HCT116 (cell line): Measurements from ENCODE around the gene HERPUD2. TPM values are rescaled to one million over a fixed set of nuclear protein-coding genes. Genes with fewer than 3 reads are reported as not detected.

Source experiments
- ATAC-seq: fragments of 200-7000 bp; cut with Tn5 transposase; 2 replicates; pipeline ENCODE4 v1.9.1; 2020; ENCODE audit warnings: mild to moderate bottlenecking, moderate library complexity
- BruUV-seq: library from RNA; stranded (reverse); fragments of 400-500 nt; replicated peaks from 2 replicates; lab custom pipeline; 2021; lab: Mats Ljungman, UMichigan
- CTCF ChIA-PET: fragments of 300-600 bp; sonication (Branson Sonifier 250); formaldehyde crosslinking; loops from one replicate; lab custom pipeline; 2021; ENCODE audit warnings: antibody characterized with exemption; lab: Charles Lee
- POLR2A ChIA-PET: fragments of 300-600, 350-600 bp; sonication (Branson Sonifier 250); formaldehyde crosslinking; loops from one replicate; lab custom pipeline; 2021; ENCODE audit warnings: antibody characterized with exemption; lab: Charles Lee
- RAD21 ChIA-PET, 2 experiments: fragments of 300-600 bp; sonication (Branson Sonifier 250); formaldehyde crosslinking; loops; one replicate each; lab custom pipeline; 2023; ENCODE audit warnings: low total read pairs in 2 of 2; ENCODE audit not compliant: uncharacterized antibody in 2 of 2, unreplicated experiment in 2 of 2, low non-redundant PET in 1 of 2; lab: Charles Lee
- DNase-seq: peaks from one replicate; pipeline ENCODE4 v3.0.0-alpha.2; 2010; ENCODE audit warnings: low read depth, low spot score
- H2AFZ ChIP-seq: fragments of 200-600 bp; shearing (Covaris generic), sonication (generic); 2 replicates; pipeline ENCODE4 v1.6.1; 2017; ENCODE audit warnings: low read depth, mixed run types, mixed read lengths, antibody characterized with exemption, low read length; ENCODE audit not compliant: poor library complexity, severe bottlenecking
- H3K27ac ChIP-seq: 2 replicates; pipeline ENCODE4 v1.5.1; 2012; ENCODE audit warnings: low read depth, low read length
- H3K27me3 ChIP-seq: fragments of 200-600 bp; sonication (generic); 2 replicates; pipeline ENCODE4 v1.6.1; 2016; ENCODE audit warnings: mixed run types, low read length, mixed read lengths; ENCODE audit not compliant: insufficient read depth
- H3K36me3 ChIP-seq, 2 experiments: fragments of 200-500 bp in 1 of 2; fragments of 200-600 bp in 1 of 2; sonication (Bioruptor generic) in 1 of 2; sonication (generic) in 1 of 2; 2 replicates each; pipeline versions ENCODE4 v1.5.1 to v1.6.1; 2014 to 2016; ENCODE audit warnings: low read length in 2 of 2, inconsistent platforms in 1 of 2, mixed read lengths in 1 of 2, mixed run types in 1 of 2; ENCODE audit not compliant: insufficient read depth in 2 of 2, control insufficient read depth in 1 of 2
- H3K4me1 ChIP-seq, 2 experiments: fragments of 200-600 bp in 1 of 2; sonication (generic) in 1 of 2; 2 replicates each; pipeline versions ENCODE4 v1.5.1 to v1.6.1; 2012 to 2017; ENCODE audit warnings: low read length in 2 of 2, inconsistent platforms in 1 of 2, mild to moderate bottlenecking in 1 of 2, mixed read lengths in 1 of 2, mixed run types in 1 of 2, moderate library complexity in 1 of 2; ENCODE audit not compliant: insufficient read depth in 2 of 2, control insufficient read depth in 1 of 2
- H3K4me2 ChIP-seq: fragments of 200-600 bp; sonication (generic); 2 replicates; pipeline ENCODE4 v1.6.1; 2017; ENCODE audit warnings: mixed run types, low read length, mixed read lengths
- H3K4me3 ChIP-seq, 2 experiments: fragments of 200-600 bp in 1 of 2; sonication (generic) in 1 of 2; replicated peaks in 1 of 2; 2 replicates each; pipeline ENCODE4 v1.5.1; 2011 to 2016; ENCODE audit warnings: low read length in 2 of 2, control low read depth in 1 of 2, low read depth in 1 of 2, mild to moderate bottlenecking in 1 of 2, mixed read lengths in 1 of 2, mixed run types in 1 of 2
- H3K79me2 ChIP-seq: fragments of 200-600 bp; sonication (generic); 2 replicates; pipeline ENCODE4 v1.6.1; 2017; ENCODE audit warnings: mild to moderate bottlenecking, mixed run types, low read length, moderate library complexity, mixed read lengths; ENCODE audit not compliant: insufficient read depth
- H3K9ac ChIP-seq: fragments of 200-600 bp; sonication (generic); 2 replicates; pipeline ENCODE4 v1.6.1; 2016; ENCODE audit warnings: low read length, mixed read lengths
- H3K9me2 ChIP-seq: fragments of 200-600 bp; sonication (generic), shearing (Covaris generic); 2 replicates; pipeline ENCODE4 v1.6.1; 2017; ENCODE audit warnings: mixed run types, mild to moderate bottlenecking, moderate library complexity; ENCODE audit not compliant: insufficient read depth
- H3K9me3 ChIP-seq, 2 experiments: fragments of 200-500 bp in 1 of 2; fragments of 200-600 bp in 1 of 2; sonication (Bioruptor generic) in 1 of 2; sonication (generic) in 1 of 2; 2 replicates each; pipeline ENCODE4 v1.6.1; 2014 to 2017; ENCODE audit warnings: low read length in 2 of 2, mixed read lengths in 2 of 2, inconsistent platforms in 1 of 2, low read depth in 1 of 2, mild to moderate bottlenecking in 1 of 2, mixed run types in 1 of 2, moderate library complexity in 1 of 2; ENCODE audit not compliant: control insufficient read depth in 1 of 2, insufficient read depth in 1 of 2
- H4K20me1 ChIP-seq: fragments of 200-600 bp; sonication (generic), shearing (Covaris generic); 2 replicates; pipeline ENCODE4 v1.6.1; 2017; ENCODE audit warnings: mixed run types, mild to moderate bottlenecking, moderate library complexity; ENCODE audit not compliant: insufficient read depth
- ATF3 ChIP-seq: IDR thresholded peaks from 2 replicates; pipeline ENCODE4 v1.6.1; 2012
- CBX3 ChIP-seq: IDR thresholded peaks from 2 replicates; pipeline ENCODE4 v1.6.1; 2012; ENCODE audit warnings: low read depth
- CTCF ChIP-seq, 3 experiments: fragments of 200-600 bp in 1 of 3; sonication (generic) in 1 of 3; IDR thresholded peaks in 2 of 3; conservative IDR thresholded peaks in 1 of 3; 2 replicates each; pipeline ENCODE4 v1.5.1; 2012 to 2017; ENCODE audit warnings: low read depth in 2 of 3, low read length in 2 of 3, antibody characterized with exemption in 1 of 3, borderline replicate concordance in 1 of 3, control low read depth in 1 of 3, mild to moderate bottlenecking in 1 of 3, mixed read lengths in 1 of 3, mixed run types in 1 of 3, moderate library complexity in 1 of 3; ENCODE audit not compliant: insufficient read depth in 1 of 3
- EGR1 ChIP-seq: IDR thresholded peaks from 2 replicates; pipeline ENCODE4 v1.6.1; 2012; ENCODE audit warnings: low read depth
- ELF1 ChIP-seq: IDR thresholded peaks from 2 replicates; pipeline ENCODE4 v1.6.1; 2012; ENCODE audit warnings: low read depth, borderline replicate concordance
- EZH2 ChIP-seq: fragments of 200-600 bp; sonication (generic); IDR thresholded peaks from 2 replicates; pipeline ENCODE4 v1.6.1; 2017; ENCODE audit warnings: antibody characterized with exemption, mixed run types
- EZH2phosphoT487 ChIP-seq: fragments of 200-600 bp; IDR thresholded peaks from 2 replicates; pipeline ENCODE4 v1.6.1; 2018; ENCODE audit warnings: antibody characterized with exemption, borderline replicate concordance
- JUND ChIP-seq: IDR thresholded peaks from 2 replicates; pipeline ENCODE4 v1.6.1; 2012
- MAX ChIP-seq: IDR thresholded peaks from 2 replicates; pipeline ENCODE4 v1.6.1; 2012
- POLR2A ChIP-seq: IDR thresholded peaks from 2 replicates; pipeline ENCODE4 v1.7.0; 2011; ENCODE audit warnings: borderline replicate concordance; ENCODE audit not compliant: insufficient read depth, insufficient read length; ENCODE audit errors: extremely low read depth
- POLR2AphosphoS5 ChIP-seq: IDR thresholded peaks from 2 replicates; pipeline ENCODE4 v1.6.1; 2011; ENCODE audit warnings: mild to moderate bottlenecking, low read depth, low read length, moderate library complexity
- RAD21 ChIP-seq: IDR thresholded peaks from 2 replicates; pipeline ENCODE4 v1.6.1; 2012; ENCODE audit warnings: low read depth, mild to moderate bottlenecking
- REST ChIP-seq: IDR thresholded peaks from 2 replicates; pipeline ENCODE4 v1.6.1; 2012; ENCODE audit warnings: low read depth
- SIN3A ChIP-seq: IDR thresholded peaks from 2 replicates; pipeline ENCODE4 v1.6.1; 2012; ENCODE audit warnings: low read depth
- SP1 ChIP-seq: IDR thresholded peaks from 2 replicates; pipeline ENCODE4 v1.6.1; 2012; ENCODE audit warnings: low read depth
- ZBTB33 ChIP-seq: IDR thresholded peaks from 2 replicates; pipeline ENCODE4 v1.6.1; 2011; ENCODE audit warnings: mild to moderate bottlenecking, low read length, moderate library complexity; ENCODE audit not compliant: insufficient replicate concordance; ENCODE audit errors: extremely low read depth
- ZFX ChIP-seq: fragments of 450-650 bp; IDR thresholded peaks from 2 replicates; pipeline ENCODE4 v1.6.1; 2017
- intact Hi-C: fragments of 100-400 bp; cut with micrococcal nuclease; formaldehyde crosslinking; loops from 2 replicates; pipeline ENCODE4 v1.10.0; 2022
- total RNA-seq: library from RNA; stranded (reverse); gene quantifications from one replicate; pipeline ENCODE4 v1.2.1, GENCODE V29; 2021; ENCODE audit not compliant: unreplicated experiment

The HERPUD2 gene
- total RNA-seq, 1 experiment from 2014 or later = 20.5 TPM

- intact Hi-C loops = no loop called here
- H2AFZ ChIP-seq = no peak overlapping the region
- TF ChIP-seq SIN3A = no peak
- TF ChIP-seq SP1 = no peak
- TF ChIP-seq POLR2AphosphoS5 = no peak
- no peak for TF ChIP-seq EZH2phosphoT487
- TF ChIP-seq ATF3 = no peak
- TF ChIP-seq CBX3 = no peak
- no peak for TF ChIP-seq EZH2
- no peak for TF ChIP-seq ZBTB33
- TF ChIP-seq ELF1 = no peak
- TF ChIP-seq EGR1 = no peak
- no peak for TF ChIP-seq MAX
- TF ChIP-seq CTCF (IDR thresholded peaks at IDR 0.05 in 2 of 3, conservative IDR thresholded peaks at IDR 0.05 in 1 of 3; ENCODE audit: borderline replicate concordance in 1 of 3, insufficient read depth in 1 of 3, low read depth in 2 of 3, low read length in 2 of 3) = no peak
- no peak for TF ChIP-seq JUND
- no peak for TF ChIP-seq ZFX
- no peak for TF ChIP-seq POLR2A
- TF ChIP-seq REST = no peak
- TF ChIP-seq RAD21 = no peak
- H3K9ac ChIP-seq = no peak overlapping the region
- ATAC-seq = no peak
- H3K27me3 ChIP-seq = no peaks in the 10 kb centered on the region
- no peak overlapping the region for H3K27ac ChIP-seq
- BruUV-seq = no TSS peak
- no peak overlapping the region for H3K4me3 ChIP-seq
- H3K9me3 ChIP-seq = no peaks in the 10 kb centered on the region
- RAD21 ChIA-PET = no interaction called here
- no peaks in the 10 kb centered on the region for H3K79me2 ChIP-seq
- POLR2A ChIA-PET = no interaction called here
- no peaks in the 10 kb centered on the region for H3K9me2 ChIP-seq
- H4K20me1 ChIP-seq = no peaks in the 10 kb centered on the region; the same call in 1 of the 2 replicates
- CTCF ChIA-PET = no interaction called here
- DNase-seq = no peak
- H3K4me1 ChIP-seq = no peaks in the 10 kb centered on the region
- no peaks in the 10 kb centered on the region for H3K36me3 ChIP-seq
- H3K4me2 ChIP-seq = no peak overlapping the region
Measured at GRCh38 chr7:35648367-35648766, 46.6 kb downstream of the HERPUD2 start.
